ENCODE measurements around the gene INPP4A.
"Not testable (repeated sequence)": the region's sequence is repeated elsewhere in the genome, so short reads cannot be mapped to it uniquely, and the experiment has no call there.

The INPP4A gene

GRCh38 chr2:98579926-98580325 is 135.3 kb downstream of the INPP4A start:
- Mint-ChIP-seq H3K36me3 (peaks cover 6% of the 10 kb centered on the region), H3K4me1 (ENCODE audit: low read depth) (no peaks in the 10 kb centered on the region), H3K9me3 (ENCODE audit: low read depth) (no peaks in the 10 kb centered on the region), H3K27me3 (no peaks in the 10 kb centered on the region), H3K27ac (no peak overlapping the region), H3K4me3 (no peak overlapping the region)

- H3K4me3 Mint-ChIP-seq = no peak overlapping the region
- H3K4me1 Mint-ChIP-seq (ENCODE audit: low read depth) = no peaks in the 10 kb centered on the region
- peaks cover 6% of the 10 kb centered on the region for H3K36me3 Mint-ChIP-seq
- H3K27me3 Mint-ChIP-seq = no peaks in the 10 kb centered on the region
- H3K9me3 Mint-ChIP-seq (ENCODE audit: low read depth) = no peaks in the 10 kb centered on the region
- H3K27ac Mint-ChIP-seq = no peak overlapping the region
These were observed 136.1 kb downstream of the INPP4A start for GRCh38 chr2:98580656-98581284.

GRCh38 chr2:98582523-98582922 is 137.9 kb downstream of the INPP4A start:
- H3K4me3 Mint-ChIP-seq = no peak overlapping the region
- H3K9me3 Mint-ChIP-seq (ENCODE audit: low read depth) = no peaks in the 10 kb centered on the region
- no peaks in the 10 kb centered on the region for H3K4me1 Mint-ChIP-seq (ENCODE audit: low read depth)
- no peak overlapping the region for H3K27ac Mint-ChIP-seq
- H3K27me3 Mint-ChIP-seq = no peaks in the 10 kb centered on the region
- peaks cover 6% of the 10 kb centered on the region for H3K36me3 Mint-ChIP-seq

- H3K36me3 Mint-ChIP-seq = peaks cover 4% of the 10 kb centered on the region
These were observed 138.6 kb downstream of the INPP4A start for GRCh38 chr2:98583276-98583675.

GRCh38 chr2:98583816-98584618 is 139.4 kb downstream of the INPP4A start:
- Mint-ChIP-seq H3K9me3 (ENCODE audit: low read depth) (no peaks in the 10 kb centered on the region), H3K36me3 (peaks cover 4% of the 10 kb centered on the region), H3K27ac (no peak overlapping the region), H3K4me3 (no peak overlapping the region), H3K27me3 (no peaks in the 10 kb centered on the region), H3K4me1 (ENCODE audit: low read depth) (peaks cover 2% of the 10 kb centered on the region)

More at GRCh38 chr2:98583276-98583675, 138.6 kb downstream of the INPP4A start:
- Mint-ChIP-seq H3K4me1 (ENCODE audit: low read depth) (peaks cover 2% of the 10 kb centered on the region), H3K27ac (no peak overlapping the region), H3K9me3 (ENCODE audit: low read depth) (no peaks in the 10 kb centered on the region), H3K4me3 (no peak overlapping the region), H3K27me3 (no peaks in the 10 kb centered on the region)

- Mint-ChIP-seq H3K4me1 (ENCODE audit: low read depth) (peaks cover 2% of the 10 kb centered on the region), H3K27ac (no peak overlapping the region), H3K9me3 (ENCODE audit: low read depth) (no peaks in the 10 kb centered on the region), H3K4me3 (no peak overlapping the region), H3K27me3 (no peaks in the 10 kb centered on the region), H3K36me3 (peaks cover 4% of the 10 kb centered on the region)
These were observed 140.7 kb downstream of the INPP4A start for GRCh38 chr2:98585386-98585785.

- Mint-ChIP-seq H3K27ac (no peak overlapping the region), H3K9me3 (ENCODE audit: low read depth) (no peaks in the 10 kb centered on the region), H3K4me1 (ENCODE audit: low read depth) (peaks cover 5% of the 10 kb centered on the region), H3K27me3 (no peaks in the 10 kb centered on the region), H3K4me3 (no peak overlapping the region), H3K36me3 (peaks cover 6% of the 10 kb centered on the region)
These were observed 142.0 kb downstream of the INPP4A start for GRCh38 chr2:98586551-98587140.

GRCh38 chr2:98588880-98589431 is 144.3 kb downstream of the INPP4A start:
- Mint-ChIP-seq H3K4me1 (ENCODE audit: low read depth) (peaks cover 5% of the 10 kb centered on the region), H3K9me3 (ENCODE audit: low read depth) (peaks cover 2% of the 10 kb centered on the region), H3K27me3 (no peaks in the 10 kb centered on the region), H3K4me3 (no peak overlapping the region), H3K27ac (peak overlapping the region; percentile 35), H3K36me3 (peaks cover 14% of the 10 kb centered on the region)

GRCh38 chr2:98589489-98589888 is 144.8 kb downstream of the INPP4A start:
- H3K9me3 Mint-ChIP-seq (ENCODE audit: low read depth) = peaks cover 4% of the 10 kb centered on the region
- H3K27me3 Mint-ChIP-seq = no peaks in the 10 kb centered on the region
- H3K4me3 Mint-ChIP-seq = no peak overlapping the region
- peaks cover 15% of the 10 kb centered on the region for H3K36me3 Mint-ChIP-seq
- H3K4me1 Mint-ChIP-seq (ENCODE audit: low read depth) = peaks cover 5% of the 10 kb centered on the region
- peak overlapping the region; percentile 35 for H3K27ac Mint-ChIP-seq

GRCh38 chr2:98592565-98592964 is 147.9 kb downstream of the INPP4A start:
- Mint-ChIP-seq H3K4me3 (no peak overlapping the region), H3K4me1 (ENCODE audit: low read depth) (peaks cover 10% of the 10 kb centered on the region), H3K9me3 (ENCODE audit: low read depth) (peaks cover 4% of the 10 kb centered on the region), H3K27ac (peak overlapping the region; percentile 89), H3K36me3 (peaks cover 22% of the 10 kb centered on the region), H3K27me3 (no peaks in the 10 kb centered on the region)

GRCh38 chr2:98594665-98595064 is 150.0 kb downstream of the INPP4A start:
- H3K27me3 Mint-ChIP-seq; H3K4me3 Mint-ChIP-seq; H3K9me3 Mint-ChIP-seq (ENCODE audit: low read depth); H3K27ac Mint-ChIP-seq: not testable (repeated sequence)
- Mint-ChIP-seq H3K4me1 (ENCODE audit: low read depth) (peaks cover 13% of the 10 kb centered on the region), H3K36me3 (peaks cover 21% of the 10 kb centered on the region)

- peaks cover 10% of the 10 kb centered on the region for H3K36me3 Mint-ChIP-seq
- H3K4me3 Mint-ChIP-seq = no peak overlapping the region
- H3K27me3 Mint-ChIP-seq = no peaks in the 10 kb centered on the region
- peaks cover 2% of the 10 kb centered on the region for H3K9me3 Mint-ChIP-seq (ENCODE audit: low read depth)
- peak overlapping the region; percentile 9 for H3K27ac Mint-ChIP-seq
- H3K4me1 Mint-ChIP-seq (ENCODE audit: low read depth) = peaks cover 13% of the 10 kb centered on the region
These were observed 154.2 kb downstream of the INPP4A start for GRCh38 chr2:98598781-98599428.

GRCh38 chr2:98601532-98602132 is 157.0 kb downstream of the INPP4A start:
- H3K27ac Mint-ChIP-seq = peak overlapping the region; percentile 71
- peaks cover 3% of the 10 kb centered on the region for H3K36me3 Mint-ChIP-seq
- no peak overlapping the region for H3K4me3 Mint-ChIP-seq
- H3K27me3 Mint-ChIP-seq = no peaks in the 10 kb centered on the region
- peaks cover 34% of the 10 kb centered on the region for H3K4me1 Mint-ChIP-seq (ENCODE audit: low read depth)
- no peaks in the 10 kb centered on the region for H3K9me3 Mint-ChIP-seq (ENCODE audit: low read depth)

GRCh38 chr2:98604547-98604946 is 159.9 kb downstream of the INPP4A start:
- no peaks in the 10 kb centered on the region for H3K27me3 Mint-ChIP-seq
- peaks cover 38% of the 10 kb centered on the region for H3K4me1 Mint-ChIP-seq (ENCODE audit: low read depth)
- H3K4me3 Mint-ChIP-seq = no peak overlapping the region
- no peaks in the 10 kb centered on the region for H3K36me3 Mint-ChIP-seq
- H3K9me3 Mint-ChIP-seq (ENCODE audit: low read depth) = no peaks in the 10 kb centered on the region
- peak overlapping the region; percentile 96 for H3K27ac Mint-ChIP-seq
